ENCODE results near the gene ABTB2.

DNA sequence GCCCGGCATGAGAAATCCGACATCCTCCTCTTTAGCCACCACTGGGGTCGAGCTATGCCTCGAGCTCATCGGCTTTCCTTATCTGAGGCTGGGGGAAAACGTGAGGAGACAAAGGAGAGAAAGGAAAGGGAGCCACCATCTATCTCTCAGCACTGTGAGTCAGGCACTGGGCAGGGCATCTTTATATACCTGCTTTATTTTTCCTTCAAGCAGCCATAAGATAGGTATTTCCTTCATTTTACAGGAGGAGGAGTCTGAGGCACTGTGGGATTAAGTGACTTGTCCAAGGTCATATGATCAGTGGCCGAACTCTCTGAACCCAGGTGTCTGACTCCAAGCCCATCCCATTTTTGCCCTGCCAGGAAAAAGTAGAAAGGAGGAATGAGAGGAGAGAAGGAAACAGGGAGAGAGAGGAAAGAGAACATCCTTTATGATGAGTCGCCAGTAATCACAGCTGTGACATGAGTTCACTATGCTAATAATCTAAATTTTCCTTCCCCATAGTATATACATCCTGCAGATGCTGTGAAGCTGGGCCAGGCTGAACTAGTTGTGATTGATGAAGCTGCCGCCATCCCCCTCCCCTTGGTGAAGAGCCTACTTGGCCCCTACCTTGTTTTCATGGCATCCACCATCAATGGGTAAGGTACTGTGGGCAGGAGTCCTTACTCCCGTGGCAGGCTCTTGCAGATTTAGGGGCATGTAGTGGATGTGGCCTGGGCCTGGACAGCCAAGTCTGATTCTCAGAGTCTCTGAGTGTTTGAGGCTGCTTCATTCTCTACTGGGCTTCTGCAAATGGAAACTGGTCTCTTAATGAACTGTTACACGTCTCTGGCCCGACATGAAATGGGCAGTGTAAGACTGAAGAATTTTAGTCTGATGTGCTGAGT is 230.6 kb downstream of the ABTB2 start:
- TF ChIP-seq, protein P1, sequence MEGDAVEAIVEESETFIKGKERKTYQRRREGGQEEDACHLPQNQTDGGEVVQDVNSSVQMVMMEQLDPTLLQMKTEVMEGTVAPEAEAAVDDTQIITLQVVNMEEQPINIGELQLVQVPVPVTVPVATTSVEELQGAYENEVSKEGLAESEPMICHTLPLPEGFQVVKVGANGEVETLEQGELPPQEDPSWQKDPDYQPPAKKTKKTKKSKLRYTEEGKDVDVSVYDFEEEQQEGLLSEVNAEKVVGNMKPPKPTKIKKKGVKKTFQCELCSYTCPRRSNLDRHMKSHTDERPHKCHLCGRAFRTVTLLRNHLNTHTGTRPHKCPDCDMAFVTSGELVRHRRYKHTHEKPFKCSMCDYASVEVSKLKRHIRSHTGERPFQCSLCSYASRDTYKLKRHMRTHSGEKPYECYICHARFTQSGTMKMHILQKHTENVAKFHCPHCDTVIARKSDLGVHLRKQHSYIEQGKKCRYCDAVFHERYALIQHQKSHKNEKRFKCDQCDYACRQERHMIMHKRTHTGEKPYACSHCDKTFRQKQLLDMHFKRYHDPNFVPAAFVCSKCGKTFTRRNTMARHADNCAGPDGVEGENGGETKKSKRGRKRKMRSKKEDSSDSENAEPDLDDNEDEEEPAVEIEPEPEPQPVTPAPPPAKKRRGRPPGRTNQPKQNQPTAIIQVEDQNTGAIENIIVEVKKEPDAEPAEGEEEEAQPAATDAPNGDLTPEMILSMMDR (IDR thresholded peaks at IDR 0.05) = no peak
- TF ChIP-seq POLR2A (IDR thresholded peaks at IDR 0.05) (no peak), EP300 (IDR thresholded peaks at IDR 0.05) (no peak)

Data from tibial nerve (tissue), 4 donors.